ENCODE data around the gene TMEM30A. TPM values are rescaled to one million over a fixed set of nuclear protein-coding genes. Genes with fewer than 3 reads are reported as not detected.

The TMEM30A gene
- total and polyA plus RNA-seq, 2 donors (not counting 3 experiments of a cell fraction or from before 2014, with no cell fraction given) = 42.2 to 197 TPM

GRCh38 chr6:75215291-75215690, 69.3 kb downstream of the TMEM30A start:
- Histone ChIP-seq H3K9me3 (replicated peaks; ENCODE audit: control insufficient read depth, insufficient read depth, low read length) (no peaks in the 10 kb centered on the region), H3K79me2 (ENCODE audit: control insufficient read depth, insufficient read depth, low read length) (no peaks in the 10 kb centered on the region), H2AFZ (ENCODE audit: low read depth, low read length) (no peak overlapping the region), H3K4me3 (replicated peaks in 1 of 3; ENCODE audit: insufficient read depth in 1 of 3, low read depth in 1 of 3, low read length in 3 of 3) (no peak overlapping the region), H3K27ac (ENCODE audit: insufficient read depth, low read depth, low read length) (no peak overlapping the region), H3K9ac (replicated peaks; ENCODE audit: extremely low read depth, insufficient read depth, low read length) (no peak overlapping the region), H3K36me3 (ENCODE audit: control insufficient read depth in 2 of 2, extremely low read depth in 1 of 2, insufficient read depth in 2 of 2, low read length in 2 of 2) (no peaks in the 10 kb centered on the region), H3K4me1 (ENCODE audit: control insufficient read depth, extremely low read depth, insufficient read depth, low read length) (peaks cover 1% of the 10 kb centered on the region), H4K20me1 (replicated peaks; ENCODE audit: control insufficient read depth, extremely low read depth, insufficient read depth, low read length) (no peaks in the 10 kb centered on the region), H3K4me2 (ENCODE audit: insufficient read depth, low read length) (no peak overlapping the region), H3K9me1 (replicated peaks; ENCODE audit: control insufficient read depth, extremely low read depth, insufficient read depth, low read length) (no peaks in the 10 kb centered on the region), H3K27me3 (ENCODE audit: control insufficient read depth in 2 of 2, insufficient read depth in 2 of 2, low read length in 2 of 2) (peaks cover 4 to 8% of the 10 kb centered on the region in 2 experiments)
- DNase-seq (ENCODE audit: low read depth, low spot score) (no peak), FAIRE-seq (no peak)
- BruUV-seq (replicated peaks) = no TSS peak
- ChIA-PET CTCF (no interaction called here), POLR2A (no interaction called here)
- TF ChIP-seq EZH2 (IDR thresholded peaks at IDR 0.05; ENCODE audit: borderline replicate concordance, low read depth, low read length, severe bottlenecking) = no peak
- TF ChIP-seq, protein P1, sequence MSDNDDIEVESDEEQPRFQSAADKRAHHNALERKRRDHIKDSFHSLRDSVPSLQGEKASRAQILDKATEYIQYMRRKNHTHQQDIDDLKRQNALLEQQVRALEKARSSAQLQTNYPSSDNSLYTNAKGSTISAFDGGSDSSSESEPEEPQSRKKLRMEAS (IDR thresholded peaks at IDR 0.05; ENCODE audit: insufficient read depth, insufficient read length) = no peak
- TF ChIP-seq JUN (IDR thresholded peaks at IDR 0.05; ENCODE audit: borderline replicate concordance, insufficient read depth, insufficient read length, low read depth) = no peak
- no peak for TF ChIP-seq MYC (IDR thresholded peaks at IDR 0.05; ENCODE audit: low read depth, low read length)
- TF ChIP-seq POLR2AphosphoS5 (IDR thresholded peaks at IDR 0.05; ENCODE audit: insufficient read depth, low read depth, low read length) = no peak
- TF ChIP-seq FOS (IDR thresholded peaks at IDR 0.05; ENCODE audit: borderline replicate concordance, insufficient read depth, low read length) = no peak
- TF ChIP-seq CTCF (IDR thresholded peaks at IDR 0.05; ENCODE audit: extremely low read depth in 1 of 2, insufficient read depth in 1 of 2, low read depth in 1 of 2, low read length in 2 of 2) = no peak
- TF ChIP-seq GATA2 (IDR thresholded peaks at IDR 0.05; ENCODE audit: insufficient read depth, insufficient read length, low read depth, low read length) = no peak
- TF ChIP-seq POLR2A (IDR thresholded peaks at IDR 0.05; ENCODE audit: low read depth, low read length) = no peak
- intact Hi-C loops (cut with micrococcal nuclease) = no loop called here
- dilution Hi-C loops (cut with MboI; ENCODE audit: extremely low pct_ligation_motif_present, low sequenced_read_pairs) = no loop called here

Measured in endothelial cell of umbilical vein (primary cell).